ENCODE results near the gene CHCHD3.

CHCHD3 gene

GRCh38 chr7:132935608-132936007, 146.3 kb downstream of the CHCHD3 start:
- no peak for TF ChIP-seq ISL1 (CRISPR knock-in tag; IDR thresholded peaks at IDR 0.05)
- no peak for TF ChIP-seq ESRRG (CRISPR knock-in tag; IDR thresholded peaks at IDR 0.05)
- no peak for TF ChIP-seq ZFP30 (CRISPR knock-in tag; IDR thresholded peaks at IDR 0.05)
- TF ChIP-seq PPARA (CRISPR knock-in tag; IDR thresholded peaks at IDR 0.05; ENCODE audit: borderline replicate concordance): no peak
- no peak for TF ChIP-seq ZC3H10 (CRISPR knock-in tag; IDR thresholded peaks at IDR 0.05)
- no peak for TF ChIP-seq BACH2 (CRISPR knock-in tag; IDR thresholded peaks at IDR 0.05; ENCODE audit: borderline replicate concordance)
- no peak for TF ChIP-seq ZNF565 (CRISPR knock-in tag; conservative IDR thresholded peaks at IDR 0.05; ENCODE audit: low read depth)
- no peak for TF ChIP-seq CREB5 (CRISPR knock-in tag; IDR thresholded peaks at IDR 0.05; ENCODE audit: low read depth)
- TF ChIP-seq POU6F1 (CRISPR knock-in tag; IDR thresholded peaks at IDR 0.05; ENCODE audit: borderline replicate concordance, low read depth): no peak
- no peak for TF ChIP-seq ZNF70 (CRISPR knock-in tag; IDR thresholded peaks at IDR 0.05)
- no peak for TF ChIP-seq OSR1 (CRISPR knock-in tag; IDR thresholded peaks at IDR 0.05)
- TF ChIP-seq CSDC2 (CRISPR knock-in tag; IDR thresholded peaks at IDR 0.05): no peak
- TF ChIP-seq PATZ1 (CRISPR knock-in tag; IDR thresholded peaks at IDR 0.05; ENCODE audit: borderline replicate concordance): no peak
- no peak for TF ChIP-seq RARB (CRISPR knock-in tag; IDR thresholded peaks at IDR 0.05)
- ATAC-seq: no peak

GRCh38 chr7:132934017-132934416, 147.9 kb downstream of the CHCHD3 start:
- TF ChIP-seq BACH2 (CRISPR knock-in tag; IDR thresholded peaks at IDR 0.05; ENCODE audit: borderline replicate concordance) (no peak), PPARA (CRISPR knock-in tag; IDR thresholded peaks at IDR 0.05; ENCODE audit: borderline replicate concordance) (no peak), ZNF565 (CRISPR knock-in tag; conservative IDR thresholded peaks at IDR 0.05; ENCODE audit: low read depth) (no peak), CSRNP3 (CRISPR knock-in tag; IDR thresholded peaks at IDR 0.05) (no peak), CSDC2 (CRISPR knock-in tag; IDR thresholded peaks at IDR 0.05) (no peak), ESRRG (CRISPR knock-in tag; IDR thresholded peaks at IDR 0.05) (no peak), ARNTL (CRISPR knock-in tag; IDR thresholded peaks at IDR 0.05; ENCODE audit: borderline replicate concordance, low read depth) (no peak), ZNF8 (CRISPR knock-in tag; IDR thresholded peaks at IDR 0.05) (no peak), GLIS3 (CRISPR knock-in tag; IDR thresholded peaks at IDR 0.05) (no peak)
- no peak for ATAC-seq

- peak; percentile 57; the same call in 1 of the 2 replicates for TF ChIP-seq PATZ1 (CRISPR knock-in tag; IDR thresholded peaks at IDR 0.05; ENCODE audit: borderline replicate concordance)
- TF ChIP-seq BACH2 (CRISPR knock-in tag; IDR thresholded peaks at IDR 0.05; ENCODE audit: borderline replicate concordance): 0 out of 2 replicates have a peak, but pooled peaks have one; percentile 31
- 0 out of 2 replicates have a peak, but pooled peaks have one; percentile 56 for TF ChIP-seq POU6F1 (CRISPR knock-in tag; IDR thresholded peaks at IDR 0.05; ENCODE audit: borderline replicate concordance, low read depth)
- no peak for TF ChIP-seq ZNF8 (CRISPR knock-in tag; IDR thresholded peaks at IDR 0.05)
- TF ChIP-seq CREB5 (CRISPR knock-in tag; IDR thresholded peaks at IDR 0.05; ENCODE audit: low read depth): peak; percentile 29; the same call in 1 of the 2 replicates
- TF ChIP-seq TCF4 (CRISPR knock-in tag; IDR thresholded peaks at IDR 0.05; ENCODE audit: borderline replicate concordance): 0 out of 2 replicates have a peak, but pooled peaks have one; percentile 12
- 0 out of 2 replicates have a peak, but pooled peaks have one; percentile 42 for TF ChIP-seq ZC3H10 (CRISPR knock-in tag; IDR thresholded peaks at IDR 0.05)
- TF ChIP-seq OSR1 (CRISPR knock-in tag; IDR thresholded peaks at IDR 0.05): no peak
- TF ChIP-seq SNAI2 (CRISPR knock-in tag; IDR thresholded peaks at IDR 0.05): peak; percentile 62; the same call in 1 of the 2 replicates
- TF ChIP-seq ZFP30 (CRISPR knock-in tag; IDR thresholded peaks at IDR 0.05): no peak
- TF ChIP-seq ARNTL (CRISPR knock-in tag; IDR thresholded peaks at IDR 0.05; ENCODE audit: borderline replicate concordance, low read depth): no peak
- TF ChIP-seq ISL1 (CRISPR knock-in tag; IDR thresholded peaks at IDR 0.05): peak; percentile 89
- ATAC-seq: peak; percentile 83
These were observed 148.8 kb downstream of the CHCHD3 start for GRCh38 chr7:132933072-132933458.

Data from SK-N-SH treated with all-trans-retinoic acid at 6 μM for 48 hours (cell line).